CD14-positive monocyte (primary cell): ENCODE measurements around the gene MEGF9. TPM values are rescaled to one million over a fixed set of nuclear protein-coding genes. Genes with fewer than 3 reads are reported as not detected.

Experiments used
- DNase-seq, 3 donors: peaks; one replicate each; pipeline ENCODE4 v3.0.0-alpha.2; 2011 to 2022
- H2AFZ ChIP-seq: 2 replicates; pipeline ENCODE4 v1.6.0; 2012; ENCODE audit warnings: mild to moderate bottlenecking, low read depth, low read length, inconsistent platforms; ENCODE audit not compliant: insufficient read depth, poor library complexity, severe bottlenecking
- H3K27ac ChIP-seq, 2 donors: 1 replicate in 1 of 2; 2 replicates in 1 of 2; pipeline ENCODE4 v1.5.1; 2012 to 2013; ENCODE audit warnings: low read length in 2 of 2, control low read depth in 1 of 2, inconsistent platforms in 1 of 2, low read depth in 1 of 2, mild to moderate bottlenecking in 1 of 2
- H3K27me3 ChIP-seq, 2 donors: one replicate each; pipeline versions ENCODE4 v1.6.0 to v1.6.1; 2011 to 2013; ENCODE audit warnings: low read length in 2 of 2; ENCODE audit not compliant: control insufficient read depth in 2 of 2, insufficient read depth in 2 of 2
- H3K36me3 ChIP-seq, 2 donors: replicated peaks in 1 of 2; 1 replicate in 1 of 2; 2 replicates in 1 of 2; pipeline versions ENCODE4 v1.5.1 to v1.6.1; 2012 to 2013; ENCODE audit warnings: low read length in 2 of 2, control low read depth in 1 of 2, inconsistent platforms in 1 of 2, mild to moderate bottlenecking in 1 of 2; ENCODE audit not compliant: insufficient read depth in 2 of 2, control insufficient read depth in 1 of 2
- H3K4me1 ChIP-seq, 2 donors: 1 replicate in 1 of 2; 2 replicates in 1 of 2; pipeline versions ENCODE4 v1.5.1 to v1.6.1; 2012 to 2013; ENCODE audit warnings: low read length in 2 of 2, control low read depth in 1 of 2, inconsistent platforms in 1 of 2, mild to moderate bottlenecking in 1 of 2, moderate library complexity in 1 of 2; ENCODE audit not compliant: insufficient read depth in 2 of 2, control insufficient read depth in 1 of 2
- H3K4me2 ChIP-seq: replicated peaks from 2 replicates; pipeline ENCODE3; 2012; ENCODE audit warnings: low read length, moderate library complexity, mild to moderate bottlenecking; ENCODE audit not compliant: poor library complexity, severe bottlenecking; ENCODE audit errors: extremely low read depth
- H3K4me3 ChIP-seq, 3 experiments: fragments of 200-600 bp in 1 of 3; sonication (generic) in 1 of 3; replicated peaks in 1 of 3; 1 replicate in 2 of 3; 2 replicates in 1 of 3; pipeline ENCODE4 v1.5.1; 2011 to 2013; ENCODE audit warnings: low read length in 3 of 3, mild to moderate bottlenecking in 3 of 3, control low read depth in 2 of 3, low read depth in 2 of 3, inconsistent platforms in 1 of 3, moderate library complexity in 1 of 3
- H3K79me2 ChIP-seq: 2 replicates; pipeline ENCODE4 v1.6.0; 2012; ENCODE audit warnings: mild to moderate bottlenecking, control low read depth, inconsistent platforms, low read length, moderate library complexity; ENCODE audit not compliant: insufficient read depth
- H3K9ac ChIP-seq: 2 replicates; pipeline ENCODE4 v1.6.0; 2017; ENCODE audit warnings: low read length, mild to moderate bottlenecking; ENCODE audit not compliant: insufficient read depth, poor library complexity, severe bottlenecking
- H3K9me3 ChIP-seq, 2 donors: replicated peaks in 1 of 2; 1 replicate in 1 of 2; 2 replicates in 1 of 2; pipeline versions ENCODE4 v1.5.1 to v1.6.1; 2012 to 2013; ENCODE audit warnings: low read length in 2 of 2, control low read depth in 1 of 2; ENCODE audit not compliant: control insufficient read depth in 1 of 2, insufficient read depth in 1 of 2
- H4K20me1 ChIP-seq: 2 replicates; pipeline ENCODE4 v1.6.0; 2012; ENCODE audit warnings: mild to moderate bottlenecking, low read length, control low read depth, moderate library complexity; ENCODE audit not compliant: insufficient read depth
- H3K27ac Mint-ChIP-seq, 7 donors: one replicate each; pipeline ENCODE4 v1.8.0; 2020; ENCODE audit warnings: mild to moderate bottlenecking in 7 of 7, mixed read lengths in 7 of 7, moderate library complexity in 6 of 7, inconsistent platforms in 2 of 7
- H3K27me3 Mint-ChIP-seq, 3 donors: one replicate each; pipeline ENCODE4 v1.8.0; 2021 to 2022; ENCODE audit warnings: low read depth in 3 of 3, mild to moderate bottlenecking in 3 of 3, mixed read lengths in 3 of 3, moderate library complexity in 3 of 3, inconsistent platforms in 1 of 3
- H3K36me3 Mint-ChIP-seq, 2 donors: one replicate each; pipeline ENCODE4 v1.8.0; 2020; ENCODE audit warnings: mixed read lengths in 2 of 2, inconsistent platforms in 1 of 2, mild to moderate bottlenecking in 1 of 2
- H3K4me1 Mint-ChIP-seq: one replicate; pipeline ENCODE4 v1.8.0; 2020; ENCODE audit warnings: mild to moderate bottlenecking, mixed read lengths
- H3K4me3 Mint-ChIP-seq, 2 donors: one replicate each; pipeline ENCODE4 v1.8.0; 2020; ENCODE audit warnings: mild to moderate bottlenecking in 2 of 2, mixed read lengths in 2 of 2, moderate library complexity in 1 of 2
- H3K9me3 Mint-ChIP-seq, 7 donors: one replicate each; pipeline ENCODE4 v1.8.0; 2020 to 2022; ENCODE audit warnings: mixed read lengths in 7 of 7, mild to moderate bottlenecking in 6 of 7, moderate library complexity in 6 of 7, inconsistent platforms in 2 of 7
- CTCF ChIP-seq: fragments of 200-600 bp; IDR thresholded peaks from one replicate; pipeline ENCODE4 v1.8.0; 2022; ENCODE audit warnings: antibody characterized with exemption, mild to moderate bottlenecking
- WGBS: methylation state at CpG from one replicate; pipeline ENCODE4 v1.1.5; 2013; ENCODE audit warnings: missing lambda C conversion rate; ENCODE audit not compliant: insufficient coverage; 5-methylcytosine and 5-hydroxymethylcytosine counted together
- intact Hi-C, 2 donors: fragments of 100-400 bp; cut with micrococcal nuclease; formaldehyde crosslinking; loops; one replicate each; pipeline versions ENCODE4 v1.15.0 to v1.15.1; 2023
- polyA plus RNA-seq, 3 donors: library from polyadenylated mRNA; depleted of rRNA in 1 of 3; unstranded in 2 of 3; stranded (reverse) in 1 of 3; fragments of 300-500 nt in 2 of 3; fragments of >200 nt in 1 of 3; fragmentation: Illumina TruSeq in 2 of 3; gene quantifications; 1 replicate in 2 of 3; 2 replicates in 1 of 3; pipeline ENCODE4 v1.2.3, GENCODE V29; 2012 to 2021

Gene MEGF9
- polyA plus RNA-seq, 3 donors = 45.0 to 92.8 (median 89.7) TPM

GRCh38 chr9:120711841-120712538 is 2.3 kb downstream of the MEGF9 start:
- Histone ChIP-seq H3K9me3 (no peaks in the 10 kb centered on the region), H3K27me3 (no peaks in the 10 kb centered on the region), H3K9ac (peak overlapping the region; percentile 89), H3K27ac (peak overlapping the region; percentile 56 to 91), H2AFZ (no peak overlapping the region), H3K4me3 (peak overlapping the region; percentile 69 to 99 (median 98)), H3K79me2 (peaks cover 92% of the 10 kb centered on the region), H3K4me2 (peak overlapping the region; percentile 97), H3K4me1 (peaks cover 54 to 74% of the 10 kb centered on the region in 2 donors), H4K20me1 (peaks cover 70% of the 10 kb centered on the region), H3K36me3 (peaks cover 7 to 27% of the 10 kb centered on the region in 2 donors)
- intact Hi-C loops = loop anchor here (5.0 to 10.0 kb wide), 2 partner anchors 40 to 47 kb away; no protein-coding TSS in a partner anchor
- 0% methylated on average over 1 of the region's 5 CpGs for WGBS
- Mint-ChIP-seq H3K27ac (peak overlapping the region; percentile 87 to 97 (median 93)), H3K27me3 (no peaks in the 10 kb centered on the region), H3K4me3 (peak overlapping the region; percentile 96 to 98), H3K9me3 (peaks cover 0 to 3% (median 0%) of the 10 kb centered on the region in 7 donors), H3K36me3 (peaks cover 15 to 48% of the 10 kb centered on the region in 2 donors), H3K4me1 (peaks cover 73% of the 10 kb centered on the region)
- DNase-seq = no peak
- no peak for TF ChIP-seq CTCF

- H3K9me3 Mint-ChIP-seq = peaks cover 0 to 3% (median 0%) of the 10 kb centered on the region in 7 donors
- peaks cover 76% of the 10 kb centered on the region for H3K4me1 Mint-ChIP-seq
- no peak for DNase-seq
- H3K36me3 Mint-ChIP-seq = peaks cover 17 to 53% of the 10 kb centered on the region in 2 donors
- peaks cover 76% of the 10 kb centered on the region for H4K20me1 ChIP-seq
- H3K27ac ChIP-seq = peak overlapping the region in 1 of 2 donors; percentile 91
- no peaks in the 10 kb centered on the region for H3K27me3 ChIP-seq
- H3K27me3 Mint-ChIP-seq = no peaks in the 10 kb centered on the region
- H3K4me1 ChIP-seq = peaks cover 61 to 79% of the 10 kb centered on the region in 2 donors
- H3K4me3 ChIP-seq = peak overlapping the region; percentile 69 to 99 (median 98)
- H3K36me3 ChIP-seq = peaks cover 13 to 32% of the 10 kb centered on the region in 2 donors
- no peaks in the 10 kb centered on the region for H3K9me3 ChIP-seq
- peak overlapping the region; percentile 97 for H3K4me2 ChIP-seq
- peaks cover 97% of the 10 kb centered on the region for H3K79me2 ChIP-seq
- peak overlapping the region; percentile 89 for H3K9ac ChIP-seq
- intact Hi-C loops = loop anchor here (5.0 to 10.0 kb wide), 2 partner anchors 39 to 47 kb away; no protein-coding TSS in a partner anchor
- H3K4me3 Mint-ChIP-seq = peak overlapping the region; percentile 96 to 98
- TF ChIP-seq CTCF = no peak
- H3K27ac Mint-ChIP-seq = peak overlapping the region; percentile 57 to 97 (median 88)
- H2AFZ ChIP-seq = no peak overlapping the region
Measured at GRCh38 chr9:120711354-120711753, 2.9 kb downstream of the MEGF9 start.
